Measurements from ENCODE around the gene TSPAN8.
"Not testable (repeated sequence)": the region's sequence is repeated elsewhere in the genome, so short reads cannot be mapped to it uniquely, and the experiment has no call there.

TSPAN8 gene

DNA sequence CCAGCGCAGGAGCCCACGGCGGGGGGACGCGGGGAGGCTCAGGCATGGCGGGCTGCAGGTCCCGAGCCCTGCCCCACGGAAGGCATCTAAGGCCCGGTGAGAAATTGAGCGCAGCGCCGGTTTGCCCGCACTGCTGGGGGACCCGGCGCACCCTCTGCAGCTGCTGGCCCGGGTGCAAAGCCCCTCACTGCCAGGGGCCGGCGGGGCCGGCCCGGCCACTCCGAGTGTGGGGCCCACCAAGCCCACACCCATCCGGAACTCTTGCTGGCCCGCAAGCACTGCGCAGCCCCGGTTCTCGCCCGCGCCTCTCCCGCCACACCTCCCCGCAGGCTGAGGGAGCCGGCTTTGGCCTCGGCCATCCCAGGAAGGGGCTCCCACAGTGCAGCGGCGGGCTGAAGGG, 8.5 kb upstream of the TSPAN8 start:
- Histone ChIP-seq H3K9ac (no peak overlapping the region), H3K36me3 (no peaks in the 10 kb centered on the region), H3K4me2 (no peak overlapping the region), H3K4me3 (no peak overlapping the region), H3K9me3 (replicated peaks in 1 of 11) (peaks cover 13 to 29% (median 18%) of the 10 kb centered on the region in 11 experiments), H3K4me1 (no peaks in the 10 kb centered on the region), H4K20me1 (no peaks in the 10 kb centered on the region), H3K27ac (no peak overlapping the region), H3K27me3 (no peaks in the 10 kb centered on the region)
- no peak for TF ChIP-seq Cebpa-rat (IDR thresholded peaks at IDR 0.05)

DNA sequence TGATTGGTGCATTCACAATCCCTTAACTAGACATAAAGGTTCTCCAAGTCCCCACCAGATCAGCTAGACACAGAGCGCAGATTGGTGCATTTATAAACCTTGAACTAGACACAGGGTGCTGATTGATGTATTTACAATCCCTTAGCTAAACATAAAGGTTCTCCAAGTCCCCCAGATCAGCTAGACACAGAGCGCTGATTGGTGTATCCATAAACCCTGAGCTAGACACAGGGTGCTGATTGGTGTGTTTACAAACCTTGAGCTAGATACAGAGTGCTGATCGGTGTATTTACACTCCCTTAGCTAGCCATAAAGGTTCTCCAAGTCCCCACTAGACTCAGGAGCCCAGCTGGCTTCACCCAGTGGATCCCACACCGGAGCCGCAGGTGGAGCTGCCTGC, 8.0 kb upstream of the TSPAN8 start:
- not testable (repeated sequence) for H3K9ac ChIP-seq, H3K27ac ChIP-seq, H3K4me1 ChIP-seq, H4K20me1 ChIP-seq, H3K36me3 ChIP-seq, H3K4me3 ChIP-seq, H3K27me3 ChIP-seq, H3K4me2 ChIP-seq
- peaks cover 13 to 29% (median 18%) of the 10 kb centered on the region in 11 experiments for H3K9me3 ChIP-seq (replicated peaks in 1 of 11)

DNA sequence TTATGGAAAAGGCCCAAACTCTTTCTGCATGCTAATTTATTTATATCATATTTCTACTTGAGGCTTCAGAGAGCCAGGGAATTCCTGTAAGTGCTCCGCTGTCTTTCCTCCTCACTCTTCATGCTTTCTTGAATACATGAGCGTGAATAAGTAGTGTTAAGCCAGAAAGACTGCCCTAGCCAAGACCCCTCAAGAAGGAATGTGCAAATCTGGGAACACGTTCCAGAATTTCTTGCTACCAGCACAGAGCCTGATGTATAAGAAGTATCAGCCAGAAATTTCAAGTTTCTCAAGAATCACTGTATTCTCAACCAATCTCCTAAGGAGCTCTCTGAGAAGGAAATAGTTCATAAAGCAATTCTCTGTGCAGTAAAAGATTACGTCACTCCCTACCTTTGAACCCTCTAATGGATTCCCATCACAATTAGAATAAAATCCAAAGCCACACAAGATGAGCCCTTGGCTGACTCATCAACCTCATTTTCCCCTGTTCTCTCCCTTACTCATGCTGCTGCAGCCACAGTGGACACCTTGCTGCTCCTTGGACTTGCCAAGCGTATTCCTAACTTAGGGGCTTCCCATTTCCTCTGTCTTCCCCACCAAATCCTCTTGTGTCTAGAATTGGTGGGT, 6.9 kb upstream of the TSPAN8 start:
- Histone ChIP-seq H3K27ac (no peak overlapping the region), H4K20me1 (no peaks in the 10 kb centered on the region), H3K27me3 (no peaks in the 10 kb centered on the region), H3K9ac (no peak overlapping the region), H3K4me3 (no peak overlapping the region), H3K9me3 (replicated peaks in 1 of 11) (peaks cover 13 to 29% (median 18%) of the 10 kb centered on the region in 11 experiments), H3K4me1 (no peaks in the 10 kb centered on the region), H3K36me3 (no peaks in the 10 kb centered on the region), H3K4me2 (no peak overlapping the region)
- TF ChIP-seq Cebpa-rat (IDR thresholded peaks at IDR 0.05) = no peak

DNA sequence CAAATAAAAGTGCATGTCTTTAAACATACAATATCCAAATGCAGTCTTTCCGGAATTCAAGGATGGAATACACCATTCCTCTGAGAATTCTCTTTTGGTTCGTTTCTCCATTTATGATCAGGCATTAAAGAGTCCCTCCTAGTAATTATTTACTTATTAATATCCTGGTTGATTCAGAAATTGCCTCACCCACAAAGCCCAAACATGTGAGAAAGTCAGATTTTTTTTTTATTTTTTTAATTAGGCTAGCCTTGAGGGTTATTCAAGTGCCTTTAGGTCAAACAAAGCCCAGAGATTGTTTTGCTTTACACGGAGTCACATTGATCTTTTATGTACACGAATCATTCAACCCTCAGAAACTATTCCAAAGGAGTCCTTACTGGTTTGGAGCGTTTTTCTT, 6.4 kb upstream of the TSPAN8 start:
- no peaks in the 10 kb centered on the region for H3K36me3 ChIP-seq
- H3K4me2 ChIP-seq = no peak overlapping the region
- H3K4me3 ChIP-seq = no peak overlapping the region
- H4K20me1 ChIP-seq = no peaks in the 10 kb centered on the region
- H3K27me3 ChIP-seq = no peaks in the 10 kb centered on the region
- no peak overlapping the region for H3K9ac ChIP-seq
- peaks cover 13 to 29% (median 18%) of the 10 kb centered on the region in 11 experiments for H3K9me3 ChIP-seq (replicated peaks in 1 of 11)
- TF ChIP-seq Cebpa-rat (IDR thresholded peaks at IDR 0.05) = no peak
- H3K27ac ChIP-seq = no peak overlapping the region
- no peaks in the 10 kb centered on the region for H3K4me1 ChIP-seq

DNA sequence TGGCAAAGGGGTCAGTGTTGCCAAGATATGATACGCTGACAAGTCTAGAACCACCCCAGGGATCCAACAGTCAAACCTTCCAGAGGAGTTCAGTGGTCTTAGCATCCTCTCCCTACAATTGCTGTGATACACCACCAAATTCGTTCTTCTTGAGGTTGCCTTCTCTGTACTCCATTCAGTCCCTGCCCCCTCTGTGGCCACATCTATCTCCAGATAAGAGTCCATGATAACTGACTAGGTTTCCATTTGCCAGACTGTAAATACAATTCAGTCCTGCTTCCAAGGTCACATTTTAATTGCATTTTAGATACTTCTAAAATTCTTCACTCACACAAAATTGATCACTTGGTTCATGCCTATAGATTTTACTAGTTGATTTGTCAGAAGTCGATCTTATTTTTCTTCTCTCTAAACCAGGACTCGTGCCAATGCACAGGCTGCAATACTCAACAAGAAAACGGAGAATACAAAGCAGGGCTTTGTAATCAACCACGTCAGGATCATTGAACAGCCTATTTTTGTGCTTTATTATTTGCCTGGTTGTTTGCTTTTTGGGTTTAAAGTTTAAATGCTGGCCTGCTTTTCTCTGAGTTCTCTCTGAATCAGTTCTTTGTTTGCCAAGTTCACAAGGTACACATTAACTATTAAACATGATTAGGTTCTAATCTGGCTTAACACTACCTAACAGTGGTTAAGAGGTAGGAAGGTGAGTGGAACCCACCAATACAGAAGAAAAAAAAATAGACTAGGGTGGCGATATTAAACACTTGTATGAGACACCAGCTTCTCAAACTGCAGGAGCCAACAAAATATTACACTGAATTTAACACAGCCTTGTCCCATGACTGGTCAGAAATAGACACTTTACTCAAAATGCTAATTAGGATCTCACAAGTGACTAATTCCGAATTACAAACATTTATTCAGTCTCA, 5.3 kb upstream of the TSPAN8 start:
- H3K9me3 ChIP-seq (replicated peaks in 1 of 11) = peaks cover 13 to 24% (median 18%) of the 10 kb centered on the region in 11 experiments
- no peaks in the 10 kb centered on the region for H3K36me3 ChIP-seq
- no peak overlapping the region for H3K27ac ChIP-seq
- no peak overlapping the region for H3K4me2 ChIP-seq
- TF ChIP-seq Cebpa-rat (IDR thresholded peaks at IDR 0.05) = no peak
- H3K4me1 ChIP-seq = no peaks in the 10 kb centered on the region
- no peaks in the 10 kb centered on the region for H4K20me1 ChIP-seq
- no peak overlapping the region for H3K4me3 ChIP-seq
- no peak overlapping the region for H3K9ac ChIP-seq
- H3K27me3 ChIP-seq = no peaks in the 10 kb centered on the region

DNA sequence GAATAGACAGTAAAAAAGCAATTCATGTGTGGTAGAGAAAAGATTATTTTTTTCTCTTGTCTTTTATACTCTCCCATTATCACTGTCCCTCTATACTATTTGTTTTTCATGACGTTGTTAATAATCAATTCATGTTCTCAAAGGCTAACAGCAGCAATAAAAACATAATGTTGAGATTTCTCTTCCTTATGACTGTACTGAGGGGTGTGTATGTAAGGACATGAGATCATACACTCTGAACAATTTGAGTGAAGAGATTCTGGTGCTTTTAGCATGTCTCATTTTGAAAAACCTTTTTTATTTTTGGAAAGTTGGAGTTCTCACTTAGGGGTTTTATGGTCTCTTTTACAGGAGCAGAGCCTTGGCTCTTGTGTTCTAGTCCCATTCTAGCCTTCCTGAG, 3.8 kb upstream of the TSPAN8 start:
- no peak overlapping the region for H3K27ac ChIP-seq

DNA sequence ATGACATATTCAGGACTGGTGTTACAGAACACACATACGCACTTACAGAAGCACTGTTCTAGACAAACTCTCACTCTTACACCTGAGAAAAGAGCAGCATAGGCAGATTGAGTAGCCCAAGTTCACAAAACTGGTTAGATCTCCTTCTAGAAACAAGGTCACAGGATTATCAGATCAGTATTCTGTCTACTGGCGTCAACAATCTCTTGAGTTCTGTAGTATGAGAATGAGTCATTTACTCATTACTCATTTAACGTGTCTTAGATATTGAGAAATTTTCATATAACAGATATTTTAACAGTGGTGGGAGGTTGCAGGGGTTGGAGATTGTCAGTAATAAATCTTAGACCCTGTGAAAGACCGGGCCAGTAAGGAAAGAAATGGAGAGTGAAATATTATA, 2.8 kb upstream of the TSPAN8 start:
- no peaks in the 10 kb centered on the region for H3K27me3 ChIP-seq
- no peak overlapping the region for H3K27ac ChIP-seq
- H4K20me1 ChIP-seq = no peaks in the 10 kb centered on the region
- peaks cover 4 to 9% (median 8%) of the 10 kb centered on the region in 11 experiments; a peak in 18 of 22 replicates for H3K9me3 ChIP-seq (replicated peaks in 1 of 11)
- H3K4me1 ChIP-seq = no peaks in the 10 kb centered on the region
- H3K4me2 ChIP-seq = no peak overlapping the region
- H3K4me3 ChIP-seq = no peak overlapping the region
- no peak overlapping the region for H3K9ac ChIP-seq
- no peak for TF ChIP-seq Cebpa-rat (IDR thresholded peaks at IDR 0.05)
- H3K36me3 ChIP-seq = no peaks in the 10 kb centered on the region

More for the DNA sequence above, 3.8 kb upstream of the TSPAN8 start:
- Histone ChIP-seq H3K27me3 (no peaks in the 10 kb centered on the region), H3K9ac (no peak overlapping the region), H3K9me3 (replicated peaks in 1 of 11) (peaks cover 13 to 19% (median 18%) of the 10 kb centered on the region in 11 experiments), H3K4me2 (no peak overlapping the region), H3K36me3 (no peaks in the 10 kb centered on the region), H3K4me1 (no peaks in the 10 kb centered on the region), H3K4me3 (no peak overlapping the region), H4K20me1 (no peaks in the 10 kb centered on the region)
- TF ChIP-seq Cebpa-rat (IDR thresholded peaks at IDR 0.05) = no peak

DNA sequence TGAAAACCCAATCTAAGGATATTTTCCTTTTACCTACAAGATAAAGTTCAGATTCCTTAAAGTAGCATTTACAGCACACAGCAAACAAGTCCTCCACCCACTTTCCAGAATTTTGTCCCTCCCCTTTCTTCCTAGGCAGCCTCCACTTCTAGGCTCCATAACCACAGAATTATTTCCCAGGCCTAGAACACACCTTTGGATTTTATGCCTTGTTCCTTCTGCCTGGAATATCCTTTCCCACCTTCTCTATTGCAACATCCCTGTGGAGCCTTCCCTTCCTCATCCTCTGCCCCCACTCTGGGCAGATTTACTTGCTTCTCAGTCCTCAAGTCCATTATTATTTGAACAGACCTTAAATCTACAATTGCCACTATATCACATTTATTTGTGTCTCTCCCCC, 2.1 kb upstream of the TSPAN8 start:
- H3K4me1 ChIP-seq = no peaks in the 10 kb centered on the region
- no peaks in the 10 kb centered on the region for H3K27me3 ChIP-seq
- H3K36me3 ChIP-seq = no peaks in the 10 kb centered on the region
- H3K9me3 ChIP-seq (replicated peaks in 1 of 11) = peaks cover 0 to 2% (median under 1%) of the 10 kb centered on the region in 11 experiments; a peak in 8 of 22 replicates
- H3K4me2 ChIP-seq = no peak overlapping the region
- no peak for TF ChIP-seq Cebpa-rat (IDR thresholded peaks at IDR 0.05)
- H4K20me1 ChIP-seq = no peaks in the 10 kb centered on the region
- no peak overlapping the region for H3K4me3 ChIP-seq
- H3K27ac ChIP-seq = no peak overlapping the region
- no peak overlapping the region for H3K9ac ChIP-seq

DNA sequence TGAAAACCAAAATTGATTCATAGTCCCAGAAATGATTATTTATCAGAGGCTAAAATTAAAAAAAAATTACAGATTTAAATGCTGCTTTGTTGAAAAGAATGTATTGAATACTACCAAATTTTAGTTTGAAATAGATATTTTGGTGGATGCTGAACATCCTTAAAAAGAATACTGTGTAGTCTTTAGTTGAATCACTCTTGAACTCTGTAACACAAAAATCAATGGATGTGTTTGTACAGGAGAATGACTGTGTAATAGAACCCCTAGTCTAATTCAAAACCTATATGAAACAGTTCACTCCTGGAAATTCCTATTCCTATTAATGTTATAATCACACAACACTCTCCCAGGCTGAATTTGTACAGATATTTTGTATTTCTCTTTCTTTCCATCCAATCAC, 1.5 kb upstream of the TSPAN8 start:
- no peak overlapping the region for H3K27ac ChIP-seq
- no peaks in the 10 kb centered on the region for H4K20me1 ChIP-seq
- no peaks in the 10 kb centered on the region for H3K36me3 ChIP-seq
- no peaks in the 10 kb centered on the region for H3K9me3 ChIP-seq (replicated peaks in 1 of 11)
- H3K4me1 ChIP-seq = no peaks in the 10 kb centered on the region
- H3K4me3 ChIP-seq = no peak overlapping the region
- no peak for TF ChIP-seq Cebpa-rat (IDR thresholded peaks at IDR 0.05)
- H3K4me2 ChIP-seq = no peak overlapping the region
- H3K27me3 ChIP-seq = no peaks in the 10 kb centered on the region
- no peak overlapping the region for H3K9ac ChIP-seq
